ENCODE data around the gene ACTR5. TPM values are rescaled to one million over a fixed set of nuclear protein-coding genes. Genes with fewer than 3 reads are reported as not detected.

The ACTR5 gene
- total RNA-seq, 1 experiment from 2014 or later = 22.0 TPM

DNA sequence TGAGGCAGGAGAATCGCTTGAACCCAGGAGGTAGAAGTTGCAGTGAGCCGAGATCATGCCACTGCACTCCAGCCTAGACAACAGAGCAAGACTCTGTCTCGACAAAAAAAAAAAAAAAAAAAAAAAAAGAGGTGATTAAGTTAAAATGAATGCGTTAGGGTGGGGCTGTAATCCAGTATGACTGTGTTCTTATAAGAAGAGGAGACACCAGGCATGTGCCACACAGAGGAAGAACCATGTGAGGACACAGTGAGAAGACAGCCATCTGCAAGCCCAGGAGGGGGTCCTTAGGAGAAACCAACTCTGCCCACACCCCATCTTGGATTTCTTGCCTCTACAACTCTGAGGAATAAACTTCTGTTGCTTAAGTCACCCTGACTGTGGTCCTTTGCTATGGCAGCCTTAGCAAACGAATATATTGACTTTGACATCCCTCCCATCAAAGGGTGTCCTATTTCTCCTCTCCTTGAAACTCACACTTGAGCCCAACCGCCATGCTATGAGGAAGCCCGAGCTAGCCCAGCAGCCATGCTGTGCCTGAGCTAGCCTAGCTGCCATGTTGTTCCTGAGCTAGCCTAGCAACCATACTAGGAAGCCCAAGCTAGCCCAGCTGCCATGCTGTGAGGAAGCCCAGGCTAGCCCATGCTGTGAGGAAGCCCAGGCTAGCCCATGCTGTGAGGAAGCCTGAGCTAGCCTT, 41.4 kb downstream of the ACTR5 start:
- Histone ChIP-seq H3K36me3 (ENCODE audit: control insufficient read depth in 1 of 2, insufficient read depth in 2 of 2, low read length in 2 of 2) (no peaks in the 10 kb centered on the region), H3K4me2 (ENCODE audit: low read length) (peak overlapping the region; percentile 65), H3K4me3 (replicated peaks in 1 of 2; ENCODE audit: low read depth in 1 of 2, low read length in 2 of 2) (peak overlapping the region in 1 of 2 experiments; percentile 24; a peak in 1 of 4 replicates), H3K9me2 (ENCODE audit: insufficient read depth) (no peaks in the 10 kb centered on the region), H3K9ac (ENCODE audit: low read length) (peak overlapping the region; percentile 20), H3K27me3 (ENCODE audit: insufficient read depth, low read length) (no peaks in the 10 kb centered on the region), H3K9me3 (ENCODE audit: control insufficient read depth in 1 of 2, insufficient read depth in 1 of 2, low read depth in 1 of 2, low read length in 2 of 2) (no peaks in the 10 kb centered on the region), H2AFZ (ENCODE audit: low read depth, low read length, poor library complexity, severe bottlenecking) (peak overlapping the region; percentile 90), H3K79me2 (ENCODE audit: insufficient read depth, low read length) (no peaks in the 10 kb centered on the region), H4K20me1 (ENCODE audit: insufficient read depth) (no peaks in the 10 kb centered on the region), H3K27ac (ENCODE audit: low read depth, low read length) (peak overlapping the region; percentile 47), H3K4me1 (ENCODE audit: control insufficient read depth in 1 of 2, insufficient read depth in 2 of 2, low read length in 2 of 2) (peaks cover 23 to 43% of the 10 kb centered on the region in 2 experiments)
- DNase-seq (ENCODE audit: low read depth, low spot score) = peak; percentile 63
- ChIA-PET CTCF (interaction anchor here (0.7 to 1.9 kb wide), 9 partner anchors 10 to 140 kb away, joined by 3 to 8 read pairs (median 5); no protein-coding TSS in a partner anchor), POLR2A (interaction anchor here (0.7 to 3.6 kb wide), 2 partner anchors 11 to 458 kb away, joined by 3 to 14 read pairs; no protein-coding TSS in a partner anchor), RAD21 (ENCODE audit: low non-redundant PET in 1 of 2, low total read pairs in 2 of 2, uncharacterized antibody in 2 of 2, unreplicated experiment in 2 of 2) (interaction anchor here (0.7 to 1.8 kb wide), 3 partner anchors 10 to 131 kb away, joined by 3 to 4 read pairs (median 4); no protein-coding TSS in a partner anchor)
- intact Hi-C loops (cut with micrococcal nuclease) = loop anchor here (1.0 kb wide), 1 partner anchor 143 kb away; no protein-coding TSS in a partner anchor
- BruUV-seq (replicated peaks) = no TSS peak
- TF ChIP-seq, protein P1, sequence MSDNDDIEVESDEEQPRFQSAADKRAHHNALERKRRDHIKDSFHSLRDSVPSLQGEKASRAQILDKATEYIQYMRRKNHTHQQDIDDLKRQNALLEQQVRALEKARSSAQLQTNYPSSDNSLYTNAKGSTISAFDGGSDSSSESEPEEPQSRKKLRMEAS (IDR thresholded peaks at IDR 0.05) = peak; percentile 83
- TF ChIP-seq SIN3A (IDR thresholded peaks at IDR 0.05; ENCODE audit: low read depth) (no peak), YY1 (IDR thresholded peaks at IDR 0.05; ENCODE audit: extremely low read depth, insufficient replicate concordance, low read depth, low read length) (peak; percentile 16), POLR2AphosphoS5 (IDR thresholded peaks at IDR 0.05; ENCODE audit: low read depth, low read length) (no peak), ZFX (IDR thresholded peaks at IDR 0.05) (no peak), JUND (IDR thresholded peaks at IDR 0.05) (peak; percentile 47), FOSL1 (IDR thresholded peaks at IDR 0.05; ENCODE audit: low read depth) (peak; percentile 52; the same call in 1 of the 2 replicates), CBX3 (IDR thresholded peaks at IDR 0.05; ENCODE audit: low read depth) (peak; percentile 82), SP1 (IDR thresholded peaks at IDR 0.05; ENCODE audit: low read depth) (peak; percentile 41)
- TF ChIP-seq, protein P2, sequence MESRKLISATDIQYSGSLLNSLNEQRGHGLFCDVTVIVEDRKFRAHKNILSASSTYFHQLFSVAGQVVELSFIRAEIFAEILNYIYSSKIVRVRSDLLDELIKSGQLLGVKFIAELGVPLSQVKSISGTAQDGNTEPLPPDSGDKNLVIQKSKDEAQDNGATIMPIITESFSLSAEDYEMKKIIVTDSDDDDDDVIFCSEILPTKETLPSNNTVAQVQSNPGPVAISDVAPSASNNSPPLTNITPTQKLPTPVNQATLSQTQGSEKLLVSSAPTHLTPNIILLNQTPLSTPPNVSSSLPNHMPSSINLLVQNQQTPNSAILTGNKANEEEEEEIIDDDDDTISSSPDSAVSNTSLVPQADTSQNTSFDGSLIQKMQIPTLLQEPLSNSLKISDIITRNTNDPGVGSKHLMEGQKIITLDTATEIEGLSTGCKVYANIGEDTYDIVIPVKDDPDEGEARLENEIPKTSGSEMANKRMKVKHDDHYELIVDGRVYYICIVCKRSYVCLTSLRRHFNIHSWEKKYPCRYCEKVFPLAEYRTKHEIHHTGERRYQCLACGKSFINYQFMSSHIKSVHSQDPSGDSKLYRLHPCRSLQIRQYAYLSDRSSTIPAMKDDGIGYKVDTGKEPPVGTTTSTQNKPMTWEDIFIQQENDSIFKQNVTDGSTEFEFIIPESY (IDR thresholded peaks at IDR 0.05; ENCODE audit: extremely low read depth, insufficient replicate concordance, low read length) = no peak
- ATAC-seq = peak; percentile 70

All from HCT116 (cell line).